ENCODE results near the gene MED26. TPM values are rescaled to one million over a fixed set of nuclear protein-coding genes. Genes with fewer than 3 reads are reported as not detected.
"Not testable (repeated sequence)": the region's sequence is repeated elsewhere in the genome, so short reads cannot be mapped to it uniquely, and the experiment has no call there.

Gene MED26
- total and polyA plus RNA-seq, 2 experiments from 2014 or later = 6.6 to 7.8 TPM

DNA sequence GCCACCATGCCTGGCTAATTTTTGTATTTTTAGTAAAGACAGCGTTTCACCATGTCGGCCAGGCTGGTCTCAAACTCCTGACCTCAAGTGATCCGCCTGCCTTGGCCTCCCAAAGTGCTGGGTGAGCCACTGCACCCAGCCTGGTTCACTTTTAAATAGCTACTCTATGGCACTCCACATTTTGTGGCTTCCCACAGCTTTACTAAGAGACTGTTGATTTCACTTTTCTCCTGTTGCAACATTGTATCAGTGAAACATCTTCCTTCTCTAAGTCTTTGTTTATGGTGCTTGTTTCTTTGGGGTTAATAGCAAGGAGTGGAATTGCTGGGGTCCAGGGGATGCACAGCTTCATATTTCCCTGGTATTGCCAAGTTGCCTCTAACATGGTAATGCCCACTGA, 45.2 kb upstream of the MED26 start:
- 92% methylated on average over 3 of the region's 3 CpGs for WGBS (ENCODE audit: low lambda C conversion rate, missing lambda C conversion rate)
- no peak overlapping the region for H3K4me3 ChIP-seq
- H3K9me2 ChIP-seq (replicated peaks; ENCODE audit: insufficient read depth) = no peaks in the 10 kb centered on the region
- no peak for DNase-seq (ENCODE audit: low spot score)
- no peak for TF ChIP-seq EZH2 (IDR thresholded peaks at IDR 0.05; ENCODE audit: borderline replicate concordance)
- TF ChIP-seq EZH2phosphoT487 (IDR thresholded peaks at IDR 0.05; ENCODE audit: low read depth, severe bottlenecking, unreplicated experiment) = no peak
- TF ChIP-seq, protein P1, sequence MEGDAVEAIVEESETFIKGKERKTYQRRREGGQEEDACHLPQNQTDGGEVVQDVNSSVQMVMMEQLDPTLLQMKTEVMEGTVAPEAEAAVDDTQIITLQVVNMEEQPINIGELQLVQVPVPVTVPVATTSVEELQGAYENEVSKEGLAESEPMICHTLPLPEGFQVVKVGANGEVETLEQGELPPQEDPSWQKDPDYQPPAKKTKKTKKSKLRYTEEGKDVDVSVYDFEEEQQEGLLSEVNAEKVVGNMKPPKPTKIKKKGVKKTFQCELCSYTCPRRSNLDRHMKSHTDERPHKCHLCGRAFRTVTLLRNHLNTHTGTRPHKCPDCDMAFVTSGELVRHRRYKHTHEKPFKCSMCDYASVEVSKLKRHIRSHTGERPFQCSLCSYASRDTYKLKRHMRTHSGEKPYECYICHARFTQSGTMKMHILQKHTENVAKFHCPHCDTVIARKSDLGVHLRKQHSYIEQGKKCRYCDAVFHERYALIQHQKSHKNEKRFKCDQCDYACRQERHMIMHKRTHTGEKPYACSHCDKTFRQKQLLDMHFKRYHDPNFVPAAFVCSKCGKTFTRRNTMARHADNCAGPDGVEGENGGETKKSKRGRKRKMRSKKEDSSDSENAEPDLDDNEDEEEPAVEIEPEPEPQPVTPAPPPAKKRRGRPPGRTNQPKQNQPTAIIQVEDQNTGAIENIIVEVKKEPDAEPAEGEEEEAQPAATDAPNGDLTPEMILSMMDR (IDR thresholded peaks at IDR 0.05; ENCODE audit: poor library complexity) = no peak
- no peaks in the 10 kb centered on the region for H3K36me3 ChIP-seq (replicated peaks; ENCODE audit: insufficient read depth, low read depth)
- no peak overlapping the region for H3K4me2 ChIP-seq
- H3K4me1 ChIP-seq (ENCODE audit: insufficient read depth) = no peaks in the 10 kb centered on the region
- no peaks in the 10 kb centered on the region for H4K20me1 ChIP-seq (ENCODE audit: insufficient read depth, poor library complexity, severe bottlenecking)
- H3K27me3 ChIP-seq = no peaks in the 10 kb centered on the region
- no peak overlapping the region for H3K27ac ChIP-seq
- H2AFZ ChIP-seq = no peak overlapping the region
- no peaks in the 10 kb centered on the region for H3K9me3 ChIP-seq (ENCODE audit: low read depth)
- H3K79me2 ChIP-seq = no peaks in the 10 kb centered on the region

DNA sequence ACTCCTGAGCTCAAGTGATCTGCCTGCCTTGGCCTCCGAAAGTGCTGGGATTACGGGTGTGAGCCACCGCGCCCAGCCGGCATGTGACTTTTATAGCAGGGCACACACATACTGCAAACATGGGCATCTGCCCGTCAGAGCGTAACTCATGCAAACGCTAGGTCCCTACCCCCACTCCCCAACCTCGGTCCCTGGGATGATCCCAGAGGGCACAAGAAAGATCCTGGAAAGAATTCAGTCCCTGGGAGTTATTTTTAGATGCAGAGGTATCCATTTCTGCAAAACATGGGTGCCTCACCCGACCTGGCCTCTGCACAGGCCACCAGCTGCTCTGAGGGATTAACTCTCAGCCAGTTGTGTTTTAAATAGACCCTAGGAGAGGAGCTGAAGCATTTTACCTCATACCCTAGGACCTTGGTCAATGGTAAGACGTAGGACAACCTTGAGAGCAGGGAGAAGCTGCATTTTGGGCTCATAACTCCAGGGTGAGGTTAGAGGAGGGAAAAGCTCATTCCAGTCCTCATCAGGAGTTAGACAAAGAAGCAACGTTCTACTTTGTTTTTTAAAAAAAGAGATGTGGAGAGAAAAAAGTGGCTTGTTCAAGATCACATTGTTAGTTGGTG, 43.8 kb upstream of the MED26 start:
- Histone ChIP-seq H2AFZ (no peak overlapping the region), H3K79me2 (no peaks in the 10 kb centered on the region), H3K4me3 (no peak overlapping the region), H3K4me2 (no peak overlapping the region), H3K36me3 (replicated peaks; ENCODE audit: insufficient read depth, low read depth) (no peaks in the 10 kb centered on the region), H3K4me1 (ENCODE audit: insufficient read depth) (no peaks in the 10 kb centered on the region), H3K27me3 (no peaks in the 10 kb centered on the region), H3K27ac (no peak overlapping the region), H3K9me2 (replicated peaks; ENCODE audit: insufficient read depth) (no peaks in the 10 kb centered on the region), H4K20me1 (ENCODE audit: insufficient read depth, poor library complexity, severe bottlenecking) (no peaks in the 10 kb centered on the region), H3K9me3 (ENCODE audit: low read depth) (no peaks in the 10 kb centered on the region)
- no peak for DNase-seq (ENCODE audit: low spot score)
- WGBS (ENCODE audit: low lambda C conversion rate, missing lambda C conversion rate) = 91% methylated on average over 12 of the region's 12 CpGs
- no peak for TF ChIP-seq EZH2 (IDR thresholded peaks at IDR 0.05; ENCODE audit: borderline replicate concordance)
- TF ChIP-seq, protein P1 (IDR thresholded peaks at IDR 0.05; ENCODE audit: poor library complexity) = no peak
- TF ChIP-seq EZH2phosphoT487 (IDR thresholded peaks at IDR 0.05; ENCODE audit: low read depth, severe bottlenecking, unreplicated experiment) = no peak

- H3K27me3 ChIP-seq = no peaks in the 10 kb centered on the region
- H2AFZ ChIP-seq = no peak overlapping the region
- no peak overlapping the region for H3K4me2 ChIP-seq
- no peaks in the 10 kb centered on the region for H3K9me2 ChIP-seq (replicated peaks; ENCODE audit: insufficient read depth)
- TF ChIP-seq, protein P1 (IDR thresholded peaks at IDR 0.05; ENCODE audit: poor library complexity) = no peak
- TF ChIP-seq EZH2phosphoT487 (IDR thresholded peaks at IDR 0.05; ENCODE audit: low read depth, severe bottlenecking, unreplicated experiment) = no peak
- TF ChIP-seq EZH2 (IDR thresholded peaks at IDR 0.05; ENCODE audit: borderline replicate concordance) = no peak
- H3K79me2 ChIP-seq = peaks cover 3% of the 10 kb centered on the region
- no peaks in the 10 kb centered on the region for H3K36me3 ChIP-seq (replicated peaks; ENCODE audit: insufficient read depth, low read depth)
- no peaks in the 10 kb centered on the region for H3K4me1 ChIP-seq (ENCODE audit: insufficient read depth)
- no peak overlapping the region for H3K27ac ChIP-seq
- over 99% methylated on average over 13 of the region's 13 CpGs for WGBS (ENCODE audit: low lambda C conversion rate, missing lambda C conversion rate)
- no peaks in the 10 kb centered on the region for H3K9me3 ChIP-seq (ENCODE audit: low read depth)
- H4K20me1 ChIP-seq (ENCODE audit: insufficient read depth, poor library complexity, severe bottlenecking) = no peaks in the 10 kb centered on the region
- no peak for DNase-seq (ENCODE audit: low spot score)
- no peak overlapping the region for H3K4me3 ChIP-seq
Observed at GRCh38 chr19:16670291-16670690, 42.3 kb upstream of the MED26 start.

DNA sequence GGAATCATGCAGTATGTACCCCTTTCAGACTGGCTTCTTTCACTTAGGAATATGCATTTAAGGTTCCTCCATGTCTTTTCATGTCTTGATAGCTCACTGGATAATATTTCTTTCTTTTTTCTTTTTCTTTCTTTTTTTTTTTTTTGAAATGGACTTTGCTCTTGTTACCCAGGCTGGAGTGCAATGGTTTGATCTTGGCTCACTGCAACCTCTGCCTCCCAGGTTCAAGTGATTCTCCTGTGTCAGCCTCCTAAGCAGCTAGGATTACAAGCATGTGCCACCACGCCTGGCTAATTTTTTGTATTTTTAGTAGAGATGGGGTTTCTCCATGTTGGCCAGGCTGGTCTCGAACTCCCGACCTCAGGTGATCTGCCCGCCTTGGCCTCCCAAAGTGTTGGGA, 40.7 kb upstream of the MED26 start:
- not testable (repeated sequence) for H3K4me1 ChIP-seq (ENCODE audit: insufficient read depth); H3K9me3 ChIP-seq (ENCODE audit: low read depth); H3K4me2 ChIP-seq; H3K27me3 ChIP-seq; H4K20me1 ChIP-seq (ENCODE audit: insufficient read depth, poor library complexity, severe bottlenecking); H2AFZ ChIP-seq; H3K36me3 ChIP-seq (replicated peaks; ENCODE audit: insufficient read depth, low read depth); H3K27ac ChIP-seq; H3K4me3 ChIP-seq; H3K9me2 ChIP-seq (replicated peaks; ENCODE audit: insufficient read depth); DNase-seq (ENCODE audit: low spot score); H3K79me2 ChIP-seq
- 96% methylated on average over 4 of the region's 4 CpGs for WGBS (ENCODE audit: low lambda C conversion rate, missing lambda C conversion rate)

Data from hepatocyte (in vitro differentiated cells).